Measurements from ENCODE around the gene GSC.
"Not testable (repeated sequence)": the region's sequence is repeated elsewhere in the genome, so short reads cannot be mapped to it uniquely, and the experiment has no call there.

GSC gene

DNA sequence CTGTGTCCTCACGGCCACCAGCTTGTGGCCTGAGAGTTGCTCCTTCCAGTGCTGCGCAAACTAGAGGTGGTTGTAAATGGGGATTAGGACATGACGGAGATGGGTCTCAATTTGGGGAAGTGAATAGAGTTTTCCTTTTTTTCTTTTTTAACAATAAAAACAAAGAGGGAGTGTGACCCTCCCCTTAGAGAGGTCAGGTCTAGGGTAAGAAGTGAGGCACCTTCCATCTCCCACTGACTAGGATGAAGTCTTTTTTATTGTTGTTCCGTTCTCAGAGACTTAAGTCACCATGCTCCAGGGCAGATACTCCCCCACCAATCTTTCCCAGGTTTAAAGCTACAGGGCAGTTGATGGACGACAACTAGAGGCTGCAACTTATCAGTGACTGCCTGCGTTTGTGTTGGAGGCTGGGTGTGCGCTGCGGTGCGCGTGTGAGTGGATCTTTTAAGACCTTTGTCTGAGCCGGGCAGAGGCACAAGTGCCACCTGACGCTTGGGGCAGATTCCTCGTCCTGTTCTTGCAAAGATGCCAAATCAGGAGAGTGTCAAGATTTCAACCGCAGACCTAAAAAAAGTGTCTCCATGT lies 2.1 kb upstream of the GSC start:
- DNase-seq (ENCODE audit: low read depth) = no peak

DNA sequence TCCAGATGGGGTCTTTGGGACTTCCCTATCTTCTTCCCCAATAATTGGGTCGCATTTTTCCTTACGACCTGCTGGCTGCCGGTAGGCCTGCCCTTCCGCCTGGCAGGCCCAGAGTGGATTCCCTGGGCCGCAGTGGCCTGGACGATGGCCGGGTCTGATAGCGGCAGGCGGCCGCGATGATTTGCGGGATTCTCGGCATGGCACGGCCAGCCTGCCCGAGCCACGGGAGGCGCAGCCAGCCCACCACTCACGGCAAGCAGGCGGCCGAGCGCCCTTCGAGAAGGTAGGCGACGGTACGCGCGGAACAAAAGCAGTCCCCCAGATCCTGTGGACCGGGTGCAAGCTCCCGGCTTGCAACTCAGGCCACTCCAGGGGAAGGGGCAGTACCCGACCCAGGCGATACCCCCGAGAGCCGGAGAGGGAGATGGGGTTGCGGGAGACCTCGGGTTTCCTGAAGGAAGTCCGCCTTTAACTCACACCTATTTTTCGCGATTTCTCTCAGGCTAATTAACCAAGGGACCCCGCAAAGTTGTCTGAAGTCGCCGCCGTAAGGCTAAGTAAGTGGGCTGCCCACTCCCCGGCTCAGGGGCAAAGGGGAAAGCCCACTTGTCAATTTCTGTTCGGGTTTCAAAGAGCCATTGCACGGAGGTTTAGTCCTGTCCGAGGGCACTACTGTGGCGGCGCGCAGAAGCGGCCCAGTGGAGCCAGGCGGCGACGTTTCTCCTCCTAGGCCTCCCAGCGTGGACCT lies 1.4 kb upstream of the GSC start:
- no peak for DNase-seq (ENCODE audit: low read depth)

GRCh38 chr14:94770815-94771157 lies 873 bp upstream of the GSC start:
- DNase-seq (ENCODE audit: low read depth) = no peak

GRCh38 chr14:94770251-94770749 lies 387 bp upstream of the GSC start:
- no peak for DNase-seq (ENCODE audit: low read depth)

DNA sequence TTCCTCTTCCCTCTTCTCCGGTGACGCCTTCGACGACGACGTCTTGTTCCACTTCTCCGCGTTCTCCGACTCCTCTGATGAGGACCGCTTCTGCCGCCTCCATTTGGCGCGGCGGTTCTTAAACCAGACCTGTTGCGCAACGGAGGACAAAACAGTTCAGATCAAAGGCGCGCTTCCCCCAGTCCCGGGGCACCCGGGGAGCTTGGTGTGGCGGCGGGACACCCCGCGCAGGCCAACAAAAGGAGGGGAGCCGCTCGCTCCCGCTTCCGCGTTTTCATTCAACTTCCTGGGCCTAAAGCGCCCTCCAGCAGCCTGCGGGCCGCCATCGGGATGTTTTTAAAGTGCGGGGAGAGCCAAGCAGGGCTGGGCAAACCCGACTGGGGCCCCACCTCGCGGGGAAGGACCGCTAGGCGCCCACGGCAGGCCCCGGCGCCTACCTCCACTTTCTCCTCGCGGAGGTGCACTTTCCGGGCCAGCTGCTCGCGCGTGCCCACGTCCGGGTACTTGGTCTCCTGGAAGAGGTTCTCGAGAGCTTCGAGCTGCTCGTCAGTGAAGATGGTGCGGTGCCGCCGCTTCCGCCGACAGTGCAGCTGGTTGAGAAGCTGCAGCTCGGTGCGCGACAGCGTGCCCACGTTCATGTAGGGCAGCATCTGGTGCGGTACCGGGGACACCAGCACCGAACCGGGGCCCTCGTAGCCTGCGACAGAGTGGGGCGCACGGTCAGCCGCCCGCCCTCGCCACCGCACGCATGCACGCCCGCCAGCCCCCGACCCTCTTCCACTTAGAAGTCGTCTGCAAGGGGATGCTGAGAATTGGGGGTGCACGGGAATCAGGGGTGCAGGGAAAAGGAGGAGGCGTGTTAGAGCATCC lies 1.2 kb downstream of the GSC start:
- no peak for DNase-seq (ENCODE audit: low read depth)

- no peak for DNase-seq (ENCODE audit: low read depth)
These were observed 1.8 kb downstream of the GSC start for GRCh38 chr14:94768141-94768520.

GRCh38 chr14:94767321-94767878 lies 2.5 kb downstream of the GSC start:
- no peak for DNase-seq (ENCODE audit: low read depth)

- no peak for DNase-seq (ENCODE audit: low read depth)
These were observed 5.3 kb downstream of the GSC start for GRCh38 chr14:94764573-94764972.

DNA sequence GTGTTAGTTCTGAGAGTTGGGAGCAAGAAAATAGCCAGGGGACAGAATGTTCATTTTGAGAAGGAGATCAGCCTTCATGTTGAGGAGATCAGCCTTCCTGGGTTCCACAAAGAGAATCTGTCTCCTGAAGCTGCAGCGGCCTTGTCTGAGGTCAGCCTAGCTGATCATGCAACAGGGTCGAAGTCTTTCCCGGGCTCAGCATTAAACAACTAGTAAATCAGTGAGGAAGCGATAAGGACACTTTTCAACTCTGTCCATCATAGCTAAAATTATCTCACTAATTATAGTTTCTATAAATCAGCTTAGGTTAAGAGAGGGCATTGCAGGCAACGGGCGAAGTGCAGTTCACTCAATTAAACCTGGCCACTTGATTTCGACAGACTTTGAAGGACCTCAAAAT lies 7.5 kb downstream of the GSC start:
- DNase-seq (ENCODE audit: low read depth) = no peak

GRCh38 chr14:94761997-94762377 lies 7.9 kb downstream of the GSC start:
- DNase-seq (ENCODE audit: low read depth) = no peak

- no peak for DNase-seq (ENCODE audit: low read depth)
These were observed 8.4 kb downstream of the GSC start for GRCh38 chr14:94761348-94761996.

- DNase-seq (ENCODE audit: low read depth) = no peak
These were observed 13.5 kb downstream of the GSC start for GRCh38 chr14:94756310-94756882.

DNA sequence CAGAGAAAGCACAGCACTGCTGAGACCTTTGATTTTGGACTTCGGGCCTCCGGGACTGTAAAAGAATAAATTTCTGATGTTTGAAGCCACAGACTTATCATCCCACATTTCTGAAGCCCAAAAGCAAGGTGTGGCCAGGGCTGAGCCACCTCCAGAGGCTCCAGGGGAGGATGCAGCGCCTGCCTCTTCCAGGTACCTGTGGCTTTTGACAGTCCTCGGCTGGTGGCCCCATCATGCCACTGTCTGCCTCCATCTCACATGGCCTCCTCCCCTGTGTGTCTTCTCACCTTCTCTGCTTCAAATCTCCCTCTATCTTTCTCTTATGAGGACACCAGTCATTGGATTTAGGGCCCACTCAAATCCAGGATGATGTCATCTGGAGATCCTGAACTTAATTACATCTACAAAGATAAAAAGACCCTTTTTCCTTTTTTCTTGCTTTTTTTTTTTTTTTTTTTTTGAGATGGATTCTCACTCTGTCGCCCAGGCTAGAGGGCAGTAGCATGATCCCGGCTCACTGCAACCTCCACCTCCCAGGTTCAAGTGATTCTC lies 15.4 kb downstream of the GSC start:
- DNase-seq (ENCODE audit: low read depth) = no peak

- DNase-seq (ENCODE audit: low read depth) = no peak
These were observed 17.1 kb downstream of the GSC start for GRCh38 chr14:94752591-94753436.

GRCh38 chr14:94751956-94752355 lies 18.0 kb downstream of the GSC start:
- DNase-seq (ENCODE audit: low read depth) = no peak

DNA sequence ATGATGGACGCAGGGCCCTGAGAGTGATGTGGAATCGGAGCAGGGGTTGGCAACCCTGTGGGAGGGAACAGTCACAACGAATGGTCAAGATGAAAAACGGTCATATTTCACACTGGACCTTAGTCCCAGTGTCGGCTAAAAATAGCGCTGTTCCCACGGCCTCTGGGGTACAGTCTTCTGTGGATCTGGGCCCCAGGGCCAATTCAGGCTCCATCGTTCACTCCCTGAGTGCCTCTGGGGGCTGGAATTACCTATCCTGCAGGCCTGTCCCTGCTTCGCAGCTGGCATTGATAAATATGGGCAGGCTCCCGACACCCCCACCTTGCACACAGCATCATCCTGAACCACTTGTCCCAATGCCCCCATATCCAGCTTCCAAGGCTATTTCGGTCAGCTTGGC lies 18.6 kb downstream of the GSC start:
- DNase-seq (ENCODE audit: low read depth) = no peak

DNA sequence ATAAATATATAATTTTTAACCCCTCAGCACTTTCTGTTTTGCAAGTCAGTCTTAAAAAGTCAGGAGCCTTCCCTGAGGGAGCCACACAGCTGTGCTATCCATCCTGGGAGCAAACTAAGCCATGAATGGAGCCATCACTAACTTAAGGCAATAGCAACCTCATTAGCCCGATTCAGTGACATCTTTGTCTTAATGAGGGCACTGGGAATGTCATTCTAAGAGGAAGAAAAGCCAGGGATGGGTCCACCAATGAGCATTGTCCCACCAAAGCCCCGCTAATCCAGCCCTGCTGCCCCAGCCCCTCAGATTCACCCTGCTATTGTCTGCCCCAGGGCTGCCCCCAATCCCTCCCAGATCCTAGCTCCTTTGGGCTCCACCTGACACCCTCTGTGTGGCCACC lies 19.5 kb downstream of the GSC start:
- no peak for DNase-seq (ENCODE audit: low read depth)

- no peak for DNase-seq (ENCODE audit: low read depth)
These were observed 21.1 kb downstream of the GSC start for GRCh38 chr14:94748667-94749347.

DNA sequence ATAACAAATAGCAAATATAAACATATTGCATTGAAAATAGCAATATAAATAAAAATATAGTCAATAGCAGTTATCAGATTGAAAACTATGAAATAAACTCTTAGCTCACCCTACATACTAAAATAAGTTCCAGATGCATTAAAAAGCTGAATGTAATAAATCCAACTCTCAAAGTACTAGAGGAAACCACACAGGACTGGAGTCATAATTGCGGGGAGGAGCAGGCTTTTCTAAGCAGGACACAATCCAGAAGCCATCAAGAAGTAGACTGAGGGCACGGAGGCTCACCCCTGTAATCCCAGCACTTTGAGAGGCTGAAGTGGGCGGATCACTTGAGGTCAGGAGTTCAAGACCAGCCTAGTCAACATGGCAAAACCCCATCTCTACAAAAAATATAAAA lies 22.2 kb downstream of the GSC start:
- no peak for DNase-seq (ENCODE audit: low read depth)

DNA sequence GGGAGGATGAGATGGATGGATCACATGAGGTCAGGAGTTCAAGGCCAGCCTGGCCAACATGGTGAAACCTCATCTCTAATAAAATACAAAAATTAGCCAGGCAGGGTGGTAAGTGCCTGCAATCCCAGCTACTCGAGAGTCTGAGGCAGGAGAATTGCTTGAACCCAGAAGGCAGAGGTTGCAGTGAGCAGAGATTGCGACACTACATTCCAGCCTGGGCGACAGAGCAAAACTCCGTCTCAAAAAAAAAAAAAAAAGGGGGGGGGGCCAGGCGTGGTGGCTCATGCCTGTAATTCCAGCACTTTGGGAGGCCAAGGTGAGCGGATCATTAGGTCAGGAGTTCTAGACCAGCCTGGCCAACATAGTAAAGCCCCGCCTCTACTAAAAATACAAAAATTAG lies 22.8 kb downstream of the GSC start:
- DNase-seq (ENCODE audit: low read depth) = not testable (repeated sequence)

Data from activated T-cell treated with anti-CD3 and anti-CD28 coated beads for 48 hours (primary cell).